Lower leg skin (tissue), 4 donors: ENCODE results near the gene NHERF2. TPM values are rescaled to one million over a fixed set of nuclear protein-coding genes. Genes with fewer than 3 reads are reported as not detected.

Source experiments
- DNase-seq, 2 donors: peaks; one replicate each; pipeline ENCODE4 v3.0.0-alpha.2; 2019; ENCODE audit warnings: low spot score in 2 of 2
- H3K4me3 ChIP-seq: fragments of 200-600 bp; sonication (generic); 2 replicates; pipeline ENCODE4 v1.5.1; 2017; ENCODE audit warnings: mild to moderate bottlenecking, low read depth; ENCODE audit not compliant: poor library complexity, severe bottlenecking
- POLR2A ChIP-seq, 2 donors: fragments of 450-650 bp; IDR thresholded peaks; one replicate each; pipeline ENCODE4 v1.6.1; 2016 to 2017; ENCODE audit warnings: antibody characterized with exemption in 2 of 2, mild to moderate bottlenecking in 1 of 2, moderate library complexity in 1 of 2
- WGBS, 2 donors: methylation state at CpG; one replicate each; pipeline ENCODE4 v1.1.5; 2018; 5-methylcytosine and 5-hydroxymethylcytosine counted together
- intact Hi-C: fragments of 100-400 bp; cut with DNase I; formaldehyde crosslinking; loops from one replicate; pipeline ENCODE4 v1.15.0; 2023; ENCODE audit warnings: low total_unique reads
- total RNA-seq, 4 donors: library from RNA; depleted of rRNA; stranded (reverse); fragments of >200 nt; gene quantifications; one replicate each; pipeline ENCODE4 v1.1.0, GENCODE V29; 2016
- TF ChIP-seq, protein P1 (sequence below), 3 donors: fragments of 450-650 bp; IDR thresholded peaks; one replicate each; pipeline ENCODE4 v1.5.1; 2016; ENCODE audit warnings: antibody characterized with exemption in 3 of 3, mild to moderate bottlenecking in 3 of 3, moderate library complexity in 2 of 3

NHERF2 gene
- total RNA-seq, 4 donors from 2014 or later = 11.9 to 30.6 (median 27.3) TPM

DNA sequence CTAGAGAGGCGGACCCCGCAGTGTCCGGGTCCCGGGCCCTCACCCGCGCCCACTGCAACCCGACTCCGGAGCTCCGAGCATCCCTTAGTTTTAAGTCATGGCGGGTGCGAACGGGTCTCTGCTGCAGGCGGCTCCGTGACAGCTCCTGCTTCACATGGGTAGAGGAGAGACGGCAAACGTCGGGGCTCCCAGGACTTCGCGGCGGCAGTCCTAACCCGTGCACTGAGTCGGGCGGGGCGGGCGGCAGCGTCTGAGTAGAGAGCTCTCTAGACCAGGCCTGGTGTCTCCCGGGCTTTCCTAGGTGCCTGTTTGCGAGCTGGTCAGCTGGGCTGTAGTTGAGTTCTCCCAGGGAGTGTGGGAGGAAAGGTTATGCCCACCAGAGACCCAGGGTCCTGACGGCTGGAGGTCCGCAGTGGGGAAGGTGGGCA lies 21.4 kb downstream of the NHERF2 start:
- DNase-seq = no peak
- peak overlapping the region; percentile 71 for H3K4me3 ChIP-seq
- intact Hi-C loops = no loop called here
- 0 to 2% methylated on average over 2 to 17 of the region's 30 CpGs for WGBS, 2 donors
- TF ChIP-seq, protein P1, sequence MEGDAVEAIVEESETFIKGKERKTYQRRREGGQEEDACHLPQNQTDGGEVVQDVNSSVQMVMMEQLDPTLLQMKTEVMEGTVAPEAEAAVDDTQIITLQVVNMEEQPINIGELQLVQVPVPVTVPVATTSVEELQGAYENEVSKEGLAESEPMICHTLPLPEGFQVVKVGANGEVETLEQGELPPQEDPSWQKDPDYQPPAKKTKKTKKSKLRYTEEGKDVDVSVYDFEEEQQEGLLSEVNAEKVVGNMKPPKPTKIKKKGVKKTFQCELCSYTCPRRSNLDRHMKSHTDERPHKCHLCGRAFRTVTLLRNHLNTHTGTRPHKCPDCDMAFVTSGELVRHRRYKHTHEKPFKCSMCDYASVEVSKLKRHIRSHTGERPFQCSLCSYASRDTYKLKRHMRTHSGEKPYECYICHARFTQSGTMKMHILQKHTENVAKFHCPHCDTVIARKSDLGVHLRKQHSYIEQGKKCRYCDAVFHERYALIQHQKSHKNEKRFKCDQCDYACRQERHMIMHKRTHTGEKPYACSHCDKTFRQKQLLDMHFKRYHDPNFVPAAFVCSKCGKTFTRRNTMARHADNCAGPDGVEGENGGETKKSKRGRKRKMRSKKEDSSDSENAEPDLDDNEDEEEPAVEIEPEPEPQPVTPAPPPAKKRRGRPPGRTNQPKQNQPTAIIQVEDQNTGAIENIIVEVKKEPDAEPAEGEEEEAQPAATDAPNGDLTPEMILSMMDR (IDR thresholded peaks at IDR 0.05) = no peak
- no peak for TF ChIP-seq POLR2A (IDR thresholded peaks at IDR 0.05)

DNA sequence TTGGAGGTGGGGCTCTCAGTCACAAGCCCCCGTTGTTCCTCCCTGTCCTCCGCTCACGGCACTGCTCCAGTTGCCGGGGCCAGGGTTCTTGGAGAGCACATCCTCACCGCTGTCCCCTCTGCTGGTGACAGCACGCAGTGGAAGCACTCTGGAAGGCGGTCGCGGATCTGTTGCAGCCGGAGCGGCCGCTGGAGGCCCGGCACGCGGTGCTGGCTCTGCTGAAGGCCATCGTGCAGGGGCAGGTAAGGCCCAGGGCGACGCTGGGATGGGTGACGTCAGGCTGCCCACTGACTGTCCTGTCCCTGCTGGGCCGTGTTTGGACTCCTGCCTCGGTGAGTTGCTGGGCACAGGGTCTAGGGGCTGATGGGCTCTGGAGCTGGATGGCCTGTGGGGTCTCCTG lies 26.5 kb downstream of the NHERF2 start:
- no peak for DNase-seq
- H3K4me3 ChIP-seq = no peak overlapping the region
- no peak for TF ChIP-seq POLR2A (IDR thresholded peaks at IDR 0.05)
- TF ChIP-seq, protein P1 (IDR thresholded peaks at IDR 0.05) = no peak
- WGBS, 2 donors = 95 to 100% methylated on average over 12 to 21 of the region's 21 CpGs
- intact Hi-C loops = no loop called here

DNA sequence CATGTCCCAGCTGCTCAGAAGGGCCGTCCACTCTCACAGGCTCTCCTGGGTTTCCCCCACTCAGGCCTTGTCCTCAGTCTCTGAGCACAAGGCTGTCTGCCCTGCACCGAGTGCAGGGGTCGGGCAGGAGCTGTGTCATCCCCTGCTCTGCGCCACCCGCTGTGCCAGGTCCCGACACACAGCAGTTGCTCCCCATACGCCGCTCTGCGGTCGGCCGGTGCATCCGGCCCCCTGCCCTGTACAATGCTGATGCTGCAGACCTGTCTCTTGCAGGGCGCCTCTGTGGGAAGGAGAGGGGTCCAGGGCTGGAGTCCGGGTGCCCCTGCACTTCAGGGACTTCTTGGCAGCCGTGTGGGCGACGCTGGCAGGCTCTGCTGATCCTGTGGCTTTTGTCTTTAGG lies 27.2 kb downstream of the NHERF2 start:
- intact Hi-C loops = no loop called here
- WGBS, 2 donors = 93 to 95% methylated on average over 15 to 17 of the region's 17 CpGs
- H3K4me3 ChIP-seq = no peak overlapping the region

DNA sequence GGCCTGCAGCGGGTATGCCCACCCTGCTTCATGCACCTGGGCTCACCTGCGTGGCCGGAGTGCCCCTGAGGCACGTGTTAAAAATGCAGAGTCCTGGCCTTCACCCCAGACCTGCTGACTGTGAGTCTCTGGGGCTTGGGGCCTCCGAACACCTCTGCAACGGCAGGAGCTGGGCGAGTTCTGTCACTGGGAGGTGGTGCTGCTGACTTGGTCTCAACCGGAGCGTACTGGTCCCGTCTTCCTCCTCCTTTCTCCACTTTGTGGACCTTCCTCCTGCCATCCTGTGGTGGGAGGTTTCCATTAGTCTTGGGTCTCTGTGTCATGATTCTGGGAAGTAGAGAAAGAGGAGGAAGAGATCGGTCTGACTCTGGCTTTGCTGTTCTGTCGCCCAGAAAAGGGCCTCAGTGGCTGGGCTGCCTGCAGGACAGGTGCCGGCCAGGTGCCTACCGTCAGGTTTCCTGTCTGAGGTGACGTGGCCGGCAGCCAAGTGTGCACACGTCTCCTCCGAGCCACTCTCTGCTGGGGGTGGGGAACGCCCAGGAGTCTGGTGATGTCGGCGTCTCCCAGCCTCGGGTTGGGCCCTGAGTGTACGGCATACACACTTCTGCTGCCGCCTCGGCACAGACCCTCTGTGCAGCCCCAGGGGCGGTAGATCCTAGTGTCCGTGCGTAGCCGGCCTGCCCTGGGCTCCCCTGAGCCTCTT lies 28.0 kb downstream of the NHERF2 start:
- intact Hi-C loops = no loop called here

More for the DNA sequence above, 27.2 kb downstream of the NHERF2 start:
- no peak for DNase-seq
- TF ChIP-seq, protein P1 (IDR thresholded peaks at IDR 0.05) = no peak
- no peak for TF ChIP-seq POLR2A (IDR thresholded peaks at IDR 0.05)

DNA sequence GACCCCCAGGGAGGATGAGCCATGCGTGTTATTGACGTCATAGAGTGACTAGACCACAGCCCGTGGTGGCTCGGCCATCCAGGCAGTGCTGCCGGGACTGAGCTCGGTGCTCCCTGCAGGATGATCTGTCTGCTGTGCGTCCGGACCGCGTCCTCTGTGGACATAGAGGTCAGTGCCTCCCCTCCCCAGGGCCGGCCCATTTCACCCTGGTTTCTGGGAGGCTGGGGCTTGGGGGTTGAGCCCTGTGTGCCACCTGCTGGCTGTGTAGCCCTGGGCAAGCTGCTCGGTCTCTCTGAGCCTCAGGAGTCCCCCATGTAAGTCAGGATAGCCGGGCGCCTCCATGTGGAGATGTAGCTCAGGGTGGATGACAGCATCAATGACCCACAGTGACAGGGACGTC lies 29.4 kb downstream of the NHERF2 start:
- WGBS, 2 donors = 78 to 79% methylated on average over 14 to 15 of the region's 15 CpGs
- H3K4me3 ChIP-seq = no peak overlapping the region
- TF ChIP-seq, protein P1 (IDR thresholded peaks at IDR 0.05) = no peak
- no peak for TF ChIP-seq POLR2A (IDR thresholded peaks at IDR 0.05)
- intact Hi-C loops = no loop called here
- no peak for DNase-seq

More for the DNA sequence above, 28.0 kb downstream of the NHERF2 start:
- no peak overlapping the region for H3K4me3 ChIP-seq
- no peak for DNase-seq
- no peak for TF ChIP-seq POLR2A (IDR thresholded peaks at IDR 0.05)
- TF ChIP-seq, protein P1 (IDR thresholded peaks at IDR 0.05) = no peak
- 88 to 89% methylated on average over 20 to 26 of the region's 29 CpGs for WGBS, 2 donors
